Testis (tissue), 3 donors: ENCODE measurements around the gene ATF5. TPM values are rescaled to one million over a fixed set of nuclear protein-coding genes. Genes with fewer than 3 reads are reported as not detected.

ENCODE experiments used
- DNase-seq: peaks from one replicate; pipeline ENCODE4 v3.0.0-alpha.2; 2019
- H3K27ac ChIP-seq, 2 donors: fragments of 200-600 bp; sonication (generic); one replicate each; pipeline ENCODE4 v1.5.1; 2019
- H3K27me3 ChIP-seq: fragments of 200-600 bp; sonication (generic); one replicate; pipeline ENCODE4 v1.5.1; 2019
- H3K36me3 ChIP-seq: fragments of 200-600 bp; sonication (generic); one replicate; pipeline ENCODE4 v1.5.1; 2017; ENCODE audit warnings: low read depth; ENCODE audit errors: missing control alignments
- H3K4me1 ChIP-seq: fragments of 200-600 bp; sonication (generic); one replicate; pipeline ENCODE4 v1.5.1; 2019
- H3K4me3 ChIP-seq, 2 donors: fragments of 200-600 bp; sonication (generic); one replicate each; pipeline ENCODE4 v1.5.1; 2017 to 2019
- H3K9me3 ChIP-seq: fragments of 200-600 bp; sonication (generic); one replicate; pipeline ENCODE4 v1.5.1; 2017
- CTCF ChIP-seq, 3 experiments: fragments of 450-650 bp in 2 of 3; fragments of 200-600 bp in 1 of 3; sonication (generic) in 1 of 3; IDR thresholded peaks; one replicate each; pipeline ENCODE4 v1.5.1; 2016 to 2019; ENCODE audit warnings: antibody characterized with exemption in 3 of 3, mild to moderate bottlenecking in 2 of 3, moderate library complexity in 1 of 3
- POLR2A ChIP-seq: fragments of 450-650 bp; IDR thresholded peaks from one replicate; pipeline ENCODE4 v1.6.1; 2017; ENCODE audit warnings: antibody characterized with exemption, mild to moderate bottlenecking, moderate library complexity
- WGBS, 2 donors: methylation state at CpG; one replicate each; pipeline ENCODE4 v1.1.5; 2018; 5-methylcytosine and 5-hydroxymethylcytosine counted together
- intact Hi-C: fragments of 100-400 bp; cut with DNase I; formaldehyde crosslinking; loops from one replicate; pipeline ENCODE4 v1.15.1; 2023; ENCODE audit warnings: low total_unique reads
- polyA plus RNA-seq: library from polyadenylated mRNA; stranded (reverse); fragments of 350-450 nt; fragmentation: Illumina TruSeq; extraction: RNeasy Lipid Tissue Mini Kit (QIAGEN cat#74804); gene quantifications from one replicate; pipeline ENCODE4 v1.2.3, GENCODE V29; 2014; ENCODE audit warnings: low read depth, low replicate concordance; ENCODE audit not compliant: insufficient read depth
- total RNA-seq, 2 donors: library from RNA; depleted of rRNA; stranded (reverse); fragments of >200 nt; gene quantifications; one replicate each; pipeline ENCODE4 v1.2.3, GENCODE V29; 2016

Gene ATF5
- total and polyA plus RNA-seq, 3 donors from 2014 or later: 31.3 to 64.5 (median 38.5) TPM

- WGBS, 2 donors: 95% methylated on average over 18 of the region's 18 CpGs
- no peaks in the 10 kb centered on the region for H3K9me3 ChIP-seq
- H3K27me3 ChIP-seq: no peaks in the 10 kb centered on the region
- no peak overlapping the region for H3K27ac ChIP-seq
- no peak for DNase-seq
- TF ChIP-seq CTCF (IDR thresholded peaks at IDR 0.05): no peak
- TF ChIP-seq POLR2A: no peak
- H3K4me1 ChIP-seq: no peaks in the 10 kb centered on the region
- no peaks in the 10 kb centered on the region for H3K36me3 ChIP-seq
- H3K4me3 ChIP-seq: no peak overlapping the region
- intact Hi-C loops: no loop called here
Measured at GRCh38 chr19:49894011-49894664, 34.9 kb upstream of the ATF5 start.

GRCh38 chr19:49894879-49895565 lies 34.0 kb upstream of the ATF5 start:
- no peaks in the 10 kb centered on the region for H3K27me3 ChIP-seq
- intact Hi-C loops: no loop called here
- no peak for DNase-seq
- WGBS, 2 donors: 80 to 89% methylated on average over 5 to 17 of the region's 17 CpGs
- H3K27ac ChIP-seq: no peak overlapping the region
- TF ChIP-seq POLR2A: no peak
- TF ChIP-seq CTCF (IDR thresholded peaks at IDR 0.05): no peak
- H3K36me3 ChIP-seq: no peaks in the 10 kb centered on the region
- no peaks in the 10 kb centered on the region for H3K9me3 ChIP-seq
- H3K4me1 ChIP-seq: no peaks in the 10 kb centered on the region
- no peak overlapping the region for H3K4me3 ChIP-seq

- Histone ChIP-seq H3K4me3 (no peak overlapping the region), H3K27me3 (no peaks in the 10 kb centered on the region), H3K27ac (no peak overlapping the region), H3K9me3 (no peaks in the 10 kb centered on the region), H3K4me1 (no peaks in the 10 kb centered on the region), H3K36me3 (no peaks in the 10 kb centered on the region)
- intact Hi-C loops: no loop called here
- WGBS, 2 donors: 78 to 87% methylated on average over 15 of the region's 17 CpGs
- DNase-seq: no peak
- TF ChIP-seq CTCF (IDR thresholded peaks at IDR 0.05) (no peak), POLR2A (no peak)
Measured at GRCh38 chr19:49895566-49896297, 33.3 kb upstream of the ATF5 start.

- H3K27ac ChIP-seq: no peak within 1 kb of the TSS
- WGBS, 2 donors: 50 to 71% methylated on average over 17 to 19 of the region's 20 CpGs
- no peaks in the 10 kb centered on the region for H3K36me3 ChIP-seq
- H3K4me3 ChIP-seq: no peak within 1 kb of the TSS
- intact Hi-C loops: no loop called here
- H3K4me1 ChIP-seq: no peaks in the 10 kb centered on the region
- DNase-seq: no peak
- no peaks in the 10 kb centered on the region for H3K9me3 ChIP-seq
- no peak for TF ChIP-seq POLR2A
- no peak for TF ChIP-seq CTCF (IDR thresholded peaks at IDR 0.05)
- H3K27me3 ChIP-seq: no peaks in the 10 kb centered on the region
Measured at GRCh38 chr19:49896863-49897621, 32.0 kb upstream of the ATF5 start, which contains the start of gene IL4I1. Gene IL4I1 (minus strand): TSS chr19:49896887. CDS start chr19:49896160, 727 bp downstream.
